Thyroid gland (tissue), 4 donors: ENCODE measurements around the gene C18orf54.

Experiments used
- POLR2A ChIP-seq, 2 donors: fragments of 450-650 bp; IDR thresholded peaks; one replicate each; pipeline ENCODE4 v1.6.1; 2017; ENCODE audit warnings: antibody characterized with exemption in 2 of 2, mild to moderate bottlenecking in 2 of 2, moderate library complexity in 1 of 2
- TF ChIP-seq, protein P1 (sequence below), 6 experiments: fragments of 200-600 bp in 3 of 6; fragments of 450-650 bp in 3 of 6; sonication (generic) in 3 of 6; IDR thresholded peaks; one replicate each; pipeline ENCODE4 v1.5.1; 2016 to 2019; ENCODE audit warnings: antibody characterized with exemption in 6 of 6, mild to moderate bottlenecking in 2 of 6, inconsistent platforms in 1 of 6, moderate library complexity in 1 of 6

DNA sequence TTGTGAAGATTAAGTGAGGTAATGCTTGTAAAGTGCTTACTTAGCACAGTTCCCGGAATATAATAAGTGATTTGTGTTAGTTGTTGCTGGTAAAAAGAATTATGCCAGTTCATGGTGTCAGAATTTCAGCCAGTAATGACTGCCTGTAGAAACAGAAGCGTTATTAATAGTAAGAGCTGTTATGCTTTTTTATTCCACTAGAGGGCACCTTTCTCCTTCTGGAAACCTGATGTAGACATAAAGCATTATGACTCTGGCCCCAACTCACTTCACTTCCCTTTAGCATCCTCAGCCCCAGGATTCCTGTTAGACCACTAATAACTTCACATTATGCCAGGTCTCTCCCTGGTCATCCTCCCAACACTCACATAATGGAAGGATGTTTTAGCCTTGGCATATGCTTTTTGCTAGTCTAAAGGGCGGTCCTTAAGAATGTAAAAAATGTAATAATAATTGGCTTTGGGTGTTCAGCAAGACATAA, 34.9 kb downstream of the C18orf54 start:
- TF ChIP-seq, protein P1, sequence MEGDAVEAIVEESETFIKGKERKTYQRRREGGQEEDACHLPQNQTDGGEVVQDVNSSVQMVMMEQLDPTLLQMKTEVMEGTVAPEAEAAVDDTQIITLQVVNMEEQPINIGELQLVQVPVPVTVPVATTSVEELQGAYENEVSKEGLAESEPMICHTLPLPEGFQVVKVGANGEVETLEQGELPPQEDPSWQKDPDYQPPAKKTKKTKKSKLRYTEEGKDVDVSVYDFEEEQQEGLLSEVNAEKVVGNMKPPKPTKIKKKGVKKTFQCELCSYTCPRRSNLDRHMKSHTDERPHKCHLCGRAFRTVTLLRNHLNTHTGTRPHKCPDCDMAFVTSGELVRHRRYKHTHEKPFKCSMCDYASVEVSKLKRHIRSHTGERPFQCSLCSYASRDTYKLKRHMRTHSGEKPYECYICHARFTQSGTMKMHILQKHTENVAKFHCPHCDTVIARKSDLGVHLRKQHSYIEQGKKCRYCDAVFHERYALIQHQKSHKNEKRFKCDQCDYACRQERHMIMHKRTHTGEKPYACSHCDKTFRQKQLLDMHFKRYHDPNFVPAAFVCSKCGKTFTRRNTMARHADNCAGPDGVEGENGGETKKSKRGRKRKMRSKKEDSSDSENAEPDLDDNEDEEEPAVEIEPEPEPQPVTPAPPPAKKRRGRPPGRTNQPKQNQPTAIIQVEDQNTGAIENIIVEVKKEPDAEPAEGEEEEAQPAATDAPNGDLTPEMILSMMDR (IDR thresholded peaks at IDR 0.05), result peak; percentile 35 to 71 (median 60)
- TF ChIP-seq POLR2A (IDR thresholded peaks at IDR 0.05), result no peak
